Measurements from ENCODE around the gene RFC1.
A peak's percentile ranks its signal among the peaks of the same experiment; 100 is the strongest.
"Not testable (repeated sequence)": the region's sequence is repeated elsewhere in the genome, so short reads cannot be mapped to it uniquely, and the experiment has no call there.

Gene RFC1, protein sequence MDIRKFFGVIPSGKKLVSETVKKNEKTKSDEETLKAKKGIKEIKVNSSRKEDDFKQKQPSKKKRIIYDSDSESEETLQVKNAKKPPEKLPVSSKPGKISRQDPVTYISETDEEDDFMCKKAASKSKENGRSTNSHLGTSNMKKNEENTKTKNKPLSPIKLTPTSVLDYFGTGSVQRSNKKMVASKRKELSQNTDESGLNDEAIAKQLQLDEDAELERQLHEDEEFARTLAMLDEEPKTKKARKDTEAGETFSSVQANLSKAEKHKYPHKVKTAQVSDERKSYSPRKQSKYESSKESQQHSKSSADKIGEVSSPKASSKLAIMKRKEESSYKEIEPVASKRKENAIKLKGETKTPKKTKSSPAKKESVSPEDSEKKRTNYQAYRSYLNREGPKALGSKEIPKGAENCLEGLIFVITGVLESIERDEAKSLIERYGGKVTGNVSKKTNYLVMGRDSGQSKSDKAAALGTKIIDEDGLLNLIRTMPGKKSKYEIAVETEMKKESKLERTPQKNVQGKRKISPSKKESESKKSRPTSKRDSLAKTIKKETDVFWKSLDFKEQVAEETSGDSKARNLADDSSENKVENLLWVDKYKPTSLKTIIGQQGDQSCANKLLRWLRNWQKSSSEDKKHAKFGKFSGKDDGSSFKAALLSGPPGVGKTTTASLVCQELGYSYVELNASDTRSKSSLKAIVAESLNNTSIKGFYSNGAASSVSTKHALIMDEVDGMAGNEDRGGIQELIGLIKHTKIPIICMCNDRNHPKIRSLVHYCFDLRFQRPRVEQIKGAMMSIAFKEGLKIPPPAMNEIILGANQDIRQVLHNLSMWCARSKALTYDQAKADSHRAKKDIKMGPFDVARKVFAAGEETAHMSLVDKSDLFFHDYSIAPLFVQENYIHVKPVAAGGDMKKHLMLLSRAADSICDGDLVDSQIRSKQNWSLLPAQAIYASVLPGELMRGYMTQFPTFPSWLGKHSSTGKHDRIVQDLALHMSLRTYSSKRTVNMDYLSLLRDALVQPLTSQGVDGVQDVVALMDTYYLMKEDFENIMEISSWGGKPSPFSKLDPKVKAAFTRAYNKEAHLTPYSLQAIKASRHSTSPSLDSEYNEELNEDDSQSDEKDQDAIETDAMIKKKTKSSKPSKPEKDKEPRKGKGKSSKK

DNA sequence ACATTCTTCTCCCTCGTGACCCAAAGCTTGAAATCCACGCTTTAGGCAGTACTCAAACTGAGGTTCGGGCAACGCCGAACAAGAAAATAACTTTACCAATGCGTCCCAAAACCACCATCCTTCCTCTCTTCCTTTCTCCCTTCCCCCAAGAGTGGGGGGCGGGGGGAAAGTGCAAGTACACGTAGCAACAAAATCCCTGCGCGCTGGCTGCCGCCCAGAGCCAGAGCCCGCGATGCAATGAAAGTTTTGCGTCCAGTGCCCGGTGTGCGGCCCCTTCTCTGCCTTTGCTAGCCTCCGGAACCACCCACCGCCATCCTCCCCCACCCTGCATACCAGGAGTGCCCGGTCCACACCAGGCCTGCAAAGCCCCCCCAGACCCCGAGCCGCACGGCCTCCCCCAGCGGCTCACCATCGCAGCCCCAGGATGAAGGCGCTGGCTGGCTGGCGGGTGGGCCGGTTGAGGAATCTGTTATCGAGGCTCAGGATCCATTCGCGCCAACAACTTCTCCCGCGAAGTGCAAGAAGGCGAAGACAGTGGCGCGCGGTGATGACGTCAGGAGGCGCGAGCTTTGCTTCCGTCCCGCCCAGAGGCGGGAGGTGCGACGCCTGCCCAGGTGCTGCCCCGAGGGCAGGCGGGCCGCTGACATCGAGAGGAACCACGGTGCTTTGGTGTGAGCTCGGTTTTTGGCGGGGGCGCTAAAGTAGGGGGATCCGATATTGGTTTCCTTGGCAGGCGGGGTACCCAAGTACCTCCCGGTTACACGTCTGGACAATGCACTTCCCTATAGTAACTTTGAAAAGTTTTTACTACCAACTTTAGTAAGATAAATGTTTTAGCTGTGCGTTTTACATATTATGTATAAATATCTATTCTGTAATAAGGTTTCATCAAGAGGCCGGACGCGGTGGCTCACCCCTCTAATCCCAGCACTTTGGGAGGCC, at the start of gene RFC1:
Gene RFC1 (minus strand): TSS at position 533 of the 942 bp plus-strand sequence. CDS start 121 bp downstream, at position 412.
- peak; percentile 93 for DNase-seq

DNA sequence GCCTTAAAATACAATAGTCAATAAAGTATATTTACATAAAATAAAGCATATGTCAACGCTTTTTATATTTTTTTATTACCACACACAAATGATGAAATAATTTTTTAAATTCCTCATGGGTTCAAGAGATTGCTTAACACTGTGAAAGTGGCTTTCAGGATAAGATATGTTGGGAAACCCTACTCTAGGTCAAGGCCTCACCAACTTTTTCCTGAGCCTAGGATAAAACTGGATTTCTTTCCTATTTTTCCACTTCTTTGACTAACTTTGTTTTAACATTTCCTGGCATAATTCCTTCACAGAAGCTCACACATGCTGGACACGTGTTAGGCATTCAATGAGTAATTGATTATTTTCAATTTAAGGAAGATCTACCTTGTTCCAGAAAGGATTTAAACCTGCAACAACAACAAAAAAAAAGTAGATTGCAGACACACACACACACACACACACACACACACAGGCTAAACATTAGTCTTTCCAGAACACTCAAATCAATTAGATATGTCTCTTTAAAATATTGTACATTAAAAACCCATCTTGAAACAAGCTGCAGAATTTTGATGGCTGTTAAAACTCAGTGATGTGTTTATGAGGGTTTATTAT, 49.6 kb upstream of the RFC1 start:
- peak; percentile 10 for DNase-seq

- not testable (repeated sequence) for DNase-seq
Observed at GRCh38 chr4:39411561-39411960, 45.4 kb upstream of the RFC1 start.

DNA sequence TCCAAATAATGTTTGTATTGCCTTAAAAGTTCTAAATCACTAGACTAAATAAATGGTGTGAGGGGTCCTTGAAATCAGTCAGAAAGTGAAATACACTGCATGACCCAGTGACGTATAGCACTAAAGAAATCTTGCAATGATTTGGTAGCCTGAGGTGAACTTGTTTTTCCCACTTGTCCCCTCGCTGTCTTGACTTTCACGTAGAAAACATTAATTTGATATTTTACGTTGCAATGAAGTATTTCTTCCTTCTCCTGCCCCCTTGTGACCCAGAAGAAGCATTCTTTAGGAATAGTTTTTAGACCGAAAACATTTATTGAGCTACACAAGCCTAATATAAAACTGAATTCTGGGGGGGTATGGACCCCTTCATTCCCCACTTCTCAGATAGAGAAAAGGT, 44.3 kb upstream of the RFC1 start:
- DNase-seq = no peak

DNA sequence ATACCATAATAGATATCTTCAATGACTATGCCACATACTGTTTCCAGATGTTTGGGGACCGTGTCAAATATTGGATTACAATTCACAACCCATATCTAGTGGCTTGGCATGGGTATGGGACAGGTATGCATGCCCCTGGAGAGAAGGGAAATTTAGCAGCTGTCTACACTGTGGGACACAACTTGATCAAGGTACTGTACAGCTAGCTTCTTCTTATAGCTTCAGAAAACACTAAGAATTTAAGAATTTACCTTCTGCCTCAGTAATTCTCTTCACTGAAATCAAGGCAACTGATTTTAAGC, 41.4 kb upstream of the RFC1 start:
- DNase-seq = no peak

GRCh38 chr4:39406763-39407583, 40.8 kb upstream of the RFC1 start, which contains the start of gene KLB:
Gene KLB, plus strand, starts transcription at chr4:39406930. Its CDS starts 20 bp downstream, at chr4:39406950.
- DNase-seq = peak; percentile 69

DNA sequence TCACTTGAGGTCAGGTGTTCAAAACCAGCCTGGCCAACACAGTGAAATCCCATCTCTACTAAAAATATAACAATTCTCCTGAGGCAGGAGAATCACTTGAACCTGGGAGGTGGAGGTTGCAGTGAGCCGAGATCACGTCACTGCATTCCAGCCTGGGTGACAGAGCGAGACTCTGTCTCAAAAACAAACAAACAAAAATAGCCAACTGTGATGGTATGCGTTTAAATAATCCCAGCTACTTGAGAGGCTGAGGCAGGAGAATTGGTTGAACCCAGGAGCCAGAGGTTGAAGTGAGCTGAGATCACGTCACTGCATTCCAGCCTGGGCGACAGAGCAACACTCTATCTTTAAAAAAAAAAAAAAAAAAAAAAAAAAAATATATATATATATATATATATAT, 35.5 kb upstream of the RFC1 start:
- not testable (repeated sequence) for DNase-seq

DNA sequence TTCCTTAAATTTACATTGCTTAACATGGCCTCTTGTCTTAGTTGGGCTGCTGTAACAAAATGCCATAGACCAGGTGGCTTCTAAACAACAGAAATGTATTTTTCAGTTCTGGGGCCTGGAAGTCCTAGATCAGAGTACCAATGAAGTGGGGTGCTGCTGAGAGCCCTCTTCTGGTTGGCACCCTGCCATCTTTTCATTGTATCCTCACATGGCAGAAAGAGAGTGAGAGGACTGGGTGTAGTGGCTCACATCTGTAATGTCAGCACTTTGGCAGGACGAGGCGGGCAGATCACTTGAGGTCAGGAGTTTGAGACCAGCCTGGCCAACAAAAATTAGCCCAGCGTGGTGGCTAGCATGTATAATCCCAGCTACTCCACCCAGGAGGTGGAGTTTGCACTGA, 28.5 kb upstream of the RFC1 start:
- DNase-seq = no peak

DNA sequence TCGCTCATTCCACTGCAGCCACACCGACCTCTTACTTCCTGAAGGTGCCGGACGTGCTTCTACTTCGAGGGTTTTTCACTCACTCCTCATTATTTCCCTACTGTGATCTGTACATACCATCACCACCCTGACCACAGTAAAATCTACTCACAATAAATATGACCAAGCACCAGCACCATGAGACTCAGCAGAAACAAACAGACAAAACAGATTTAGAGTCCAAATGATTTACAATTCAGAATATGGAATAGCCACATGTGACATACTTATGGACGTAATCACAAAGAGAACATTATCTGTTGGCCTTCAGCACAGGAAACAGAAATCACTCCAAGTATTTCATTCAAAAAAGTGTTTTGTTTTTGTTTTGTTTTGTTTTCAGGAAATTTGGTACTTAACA, 24.4 kb upstream of the RFC1 start:
- no peak for DNase-seq

DNA sequence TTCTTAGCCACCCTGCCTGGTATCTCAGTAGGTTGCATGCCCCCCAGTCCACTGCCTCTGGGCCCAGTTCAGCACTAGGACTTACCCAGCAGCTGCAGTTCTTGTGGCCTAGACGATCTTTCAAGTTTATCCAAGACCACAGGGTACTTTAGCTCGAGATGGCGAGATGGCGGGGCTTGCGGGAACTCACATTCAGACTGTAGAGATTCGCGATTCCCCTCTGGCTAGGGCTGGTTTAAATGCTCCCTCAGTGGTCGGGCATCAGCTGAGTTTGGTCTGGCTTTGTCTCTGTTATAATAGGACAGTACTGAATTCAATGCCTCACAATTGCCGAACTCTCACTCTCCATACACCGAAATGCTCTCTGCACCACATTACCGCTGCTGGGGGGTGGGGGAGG, 18.4 kb upstream of the RFC1 start:
- DNase-seq = no peak

DNA sequence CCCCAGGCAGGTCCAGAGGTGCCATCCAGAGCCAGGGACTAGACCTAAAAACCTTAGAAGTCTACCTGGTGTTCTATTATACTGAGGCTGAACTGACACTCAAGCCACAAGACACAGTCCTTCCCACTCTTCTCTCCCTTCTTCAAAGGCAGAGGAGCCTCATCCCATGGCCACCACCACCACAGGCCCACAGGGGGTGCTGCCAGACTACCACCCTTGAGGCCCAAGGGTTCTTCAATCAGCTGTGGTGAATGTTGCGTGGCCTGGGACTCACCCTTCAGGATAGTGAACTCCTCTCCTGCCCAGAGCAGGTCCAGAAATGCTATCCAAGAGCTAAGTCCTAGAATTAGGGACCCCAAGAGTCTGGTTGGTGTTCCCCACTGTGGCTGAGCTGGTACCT, 17.5 kb upstream of the RFC1 start:
- DNase-seq = no peak

DNA sequence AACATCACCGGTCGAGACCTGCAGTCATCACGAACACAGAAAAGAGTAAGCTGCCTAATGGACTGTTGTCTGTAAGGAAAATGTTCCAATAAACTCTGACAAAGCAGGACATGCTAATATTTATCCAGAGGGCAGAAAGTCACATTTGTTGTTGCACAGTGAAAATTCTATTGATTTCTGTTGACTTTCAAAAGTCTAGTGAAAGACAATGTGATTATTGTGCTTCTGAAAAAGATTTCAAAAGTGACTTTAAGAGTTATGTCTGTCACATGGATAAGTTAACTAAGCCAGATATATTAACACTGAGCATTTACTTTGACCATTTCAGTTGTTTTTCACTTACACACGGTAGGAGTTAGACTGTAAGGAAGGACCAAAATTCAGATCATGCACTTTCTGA, 9.3 kb upstream of the RFC1 start:
- DNase-seq = no peak

DNA sequence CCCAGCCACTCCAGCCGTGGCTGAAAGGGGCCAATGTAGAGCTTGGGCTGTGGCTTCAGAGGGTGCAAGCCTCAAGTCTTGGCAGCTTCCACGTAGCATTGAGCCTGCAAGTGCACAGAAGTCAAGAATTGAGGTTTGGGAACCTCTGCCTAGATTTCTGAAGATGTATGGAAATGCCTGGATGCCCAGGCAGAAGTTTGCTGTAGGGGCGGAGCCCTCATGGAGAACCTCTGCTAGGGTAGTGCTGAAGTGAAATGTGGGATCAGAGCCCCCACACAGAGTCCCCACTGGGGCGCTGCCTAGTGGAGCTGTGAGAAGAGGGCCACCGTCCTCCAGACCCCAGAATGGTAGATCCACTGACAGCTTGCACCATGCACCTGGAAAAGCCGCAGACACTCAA, 5.0 kb upstream of the RFC1 start:
- not testable (repeated sequence) for DNase-seq

GRCh38 chr4:39369301-39369700, 3.1 kb upstream of the RFC1 start:
- DNase-seq = no peak

- no peak for DNase-seq
Observed at GRCh38 chr4:39367166-39367565, 1.0 kb upstream of the RFC1 start.

DNA sequence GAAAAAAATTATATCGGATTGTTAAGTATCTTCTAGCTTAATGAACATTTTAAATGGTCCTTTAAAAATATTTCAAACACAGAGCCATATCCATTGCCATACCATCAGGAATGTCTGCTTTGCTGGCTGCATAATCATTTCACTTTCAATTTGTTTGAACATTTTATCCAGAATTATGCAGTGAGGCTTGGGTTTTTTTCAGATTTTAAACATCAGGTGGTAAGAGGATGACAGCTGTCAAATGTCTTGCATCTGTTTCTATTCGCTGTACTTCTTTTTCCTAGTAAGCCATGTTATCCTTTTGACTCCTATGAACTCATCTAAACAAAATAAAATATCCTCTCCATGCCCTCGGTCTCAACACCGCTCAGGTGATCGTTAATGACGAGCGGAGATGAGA, 802 bp downstream of the RFC1 start:
- DNase-seq = no peak

GRCh38 chr4:39363773-39364393, 2.3 kb downstream of the RFC1 start:
- no peak for DNase-seq

GRCh38 chr4:39362827-39363226, 3.3 kb downstream of the RFC1 start:
- DNase-seq = no peak

DNA sequence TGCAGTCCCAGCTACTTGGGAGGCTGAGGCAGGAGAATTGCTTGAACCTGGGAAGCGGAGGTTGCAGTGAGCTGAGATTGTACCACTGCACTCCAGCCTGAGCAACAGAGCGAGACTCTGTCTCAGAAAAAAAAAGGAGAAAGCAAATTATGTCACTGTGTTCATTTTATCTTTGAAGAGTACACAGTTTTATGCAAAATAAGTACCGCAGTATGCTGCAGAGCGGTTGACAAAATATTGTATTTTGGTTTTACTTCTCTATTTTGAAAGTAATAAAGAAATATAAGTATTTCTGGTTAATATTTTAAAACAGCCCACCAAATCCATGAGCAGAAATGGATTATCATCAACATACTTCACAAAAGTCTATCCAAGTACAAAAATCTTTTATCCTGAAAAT, 5.6 kb downstream of the RFC1 start:
- not testable (repeated sequence) for DNase-seq

GRCh38 chr4:39357002-39357401, 9.2 kb downstream of the RFC1 start:
- DNase-seq = no peak

DNA sequence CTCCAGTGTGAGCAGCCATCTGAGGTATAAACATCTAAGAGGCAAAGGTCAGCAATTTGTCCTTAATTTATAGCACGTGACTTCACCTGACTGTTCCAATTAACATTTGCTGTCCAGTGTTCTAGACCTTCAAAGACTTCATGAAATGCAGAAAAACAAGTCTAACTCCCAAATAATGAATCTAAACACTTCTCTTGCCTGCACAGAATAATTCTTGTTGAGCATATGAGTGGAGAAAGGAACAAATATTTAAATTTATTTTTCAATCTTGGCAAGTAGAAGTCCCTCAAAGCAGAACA, 12.0 kb downstream of the RFC1 start:
- DNase-seq = no peak
